D721Med (cell line): Measurements from ENCODE around the gene AMMECR1.

Experiments
- DNase-seq: peaks from one replicate; pipeline ENCODE4 v3.0.0; 2011; ENCODE audit warnings: low spot score; ENCODE audit not compliant: insufficient read length
- FAIRE-seq: peaks from 2 replicates; lab custom pipeline; 2011; peaks lifted over from hg19 to GRCh38; lab: Jason Lieb, UNC
- CTCF ChIP-seq: IDR thresholded peaks from 2 replicates; pipeline ENCODE4 v1.5.1; 2012; ENCODE audit warnings: mild to moderate bottlenecking, control low read depth; ENCODE audit not compliant: insufficient read depth; ENCODE audit errors: missing control alignments

The AMMECR1 gene

GRCh38 chrX:110321081-110321480, 3.2 kb upstream of the AMMECR1 start:
- no peak for TF ChIP-seq CTCF
- FAIRE-seq (no peak), DNase-seq (no peak)

GRCh38 chrX:110320381-110320987, 2.6 kb upstream of the AMMECR1 start:
- no peak for FAIRE-seq

GRCh38 chrX:110318664-110318968, 731 bp upstream of the AMMECR1 start:
- FAIRE-seq (no peak), DNase-seq (no peak)
- no peak for TF ChIP-seq CTCF

More at GRCh38 chrX:110320381-110320987, 2.6 kb upstream of the AMMECR1 start:
- no peak for TF ChIP-seq CTCF
- no peak for DNase-seq

GRCh38 chrX:110317061-110317819, 645 bp downstream of the AMMECR1 start:
- FAIRE-seq (no peak), DNase-seq (no peak)
- TF ChIP-seq CTCF, result no peak

GRCh38 chrX:110316351-110317060, 1.4 kb downstream of the AMMECR1 start:
- no peak for DNase-seq
- TF ChIP-seq CTCF, result no peak
- FAIRE-seq, result no peak

- TF ChIP-seq CTCF, result no peak
- no peak for FAIRE-seq
Observed at GRCh38 chrX:110315551-110315950, 2.3 kb downstream of the AMMECR1 start.

More at GRCh38 chrX:110315551-110315950, 2.3 kb downstream of the AMMECR1 start:
- no peak for DNase-seq
